CD14-positive monocyte (primary cell): ENCODE data around the gene BAIAP2L1. TPM values are rescaled to one million over a fixed set of nuclear protein-coding genes. Genes with fewer than 3 reads are reported as not detected.
A peak's percentile ranks its signal among the peaks of the same experiment; 100 is the strongest.
"Not testable (repeated sequence)": the region's sequence is repeated elsewhere in the genome, so short reads cannot be mapped to it uniquely, and the experiment has no call there.

ENCODE experiments used
- DNase-seq, 3 donors: peaks; one replicate each; pipeline ENCODE4 v3.0.0-alpha.2; 2011 to 2022
- H2AFZ ChIP-seq: 2 replicates; pipeline ENCODE4 v1.6.0; 2012; ENCODE audit warnings: mild to moderate bottlenecking, low read depth, low read length, inconsistent platforms; ENCODE audit not compliant: insufficient read depth, poor library complexity, severe bottlenecking
- H3K27ac ChIP-seq, 2 donors: 1 replicate in 1 of 2; 2 replicates in 1 of 2; pipeline ENCODE4 v1.5.1; 2012 to 2013; ENCODE audit warnings: low read length in 2 of 2, control low read depth in 1 of 2, inconsistent platforms in 1 of 2, low read depth in 1 of 2, mild to moderate bottlenecking in 1 of 2
- H3K27me3 ChIP-seq, 2 donors: one replicate each; pipeline versions ENCODE4 v1.6.0 to v1.6.1; 2011 to 2013; ENCODE audit warnings: low read length in 2 of 2; ENCODE audit not compliant: control insufficient read depth in 2 of 2, insufficient read depth in 2 of 2
- H3K36me3 ChIP-seq, 2 donors: replicated peaks in 1 of 2; 1 replicate in 1 of 2; 2 replicates in 1 of 2; pipeline versions ENCODE4 v1.5.1 to v1.6.1; 2012 to 2013; ENCODE audit warnings: low read length in 2 of 2, control low read depth in 1 of 2, inconsistent platforms in 1 of 2, mild to moderate bottlenecking in 1 of 2; ENCODE audit not compliant: insufficient read depth in 2 of 2, control insufficient read depth in 1 of 2
- H3K4me1 ChIP-seq, 2 donors: 1 replicate in 1 of 2; 2 replicates in 1 of 2; pipeline versions ENCODE4 v1.5.1 to v1.6.1; 2012 to 2013; ENCODE audit warnings: low read length in 2 of 2, control low read depth in 1 of 2, inconsistent platforms in 1 of 2, mild to moderate bottlenecking in 1 of 2, moderate library complexity in 1 of 2; ENCODE audit not compliant: insufficient read depth in 2 of 2, control insufficient read depth in 1 of 2
- H3K4me2 ChIP-seq: replicated peaks from 2 replicates; pipeline ENCODE3; 2012; ENCODE audit warnings: low read length, moderate library complexity, mild to moderate bottlenecking; ENCODE audit not compliant: poor library complexity, severe bottlenecking; ENCODE audit errors: extremely low read depth
- H3K4me3 ChIP-seq, 3 experiments: fragments of 200-600 bp in 1 of 3; sonication (generic) in 1 of 3; replicated peaks in 1 of 3; 1 replicate in 2 of 3; 2 replicates in 1 of 3; pipeline ENCODE4 v1.5.1; 2011 to 2013; ENCODE audit warnings: low read length in 3 of 3, mild to moderate bottlenecking in 3 of 3, control low read depth in 2 of 3, low read depth in 2 of 3, inconsistent platforms in 1 of 3, moderate library complexity in 1 of 3
- H3K79me2 ChIP-seq: 2 replicates; pipeline ENCODE4 v1.6.0; 2012; ENCODE audit warnings: mild to moderate bottlenecking, control low read depth, inconsistent platforms, low read length, moderate library complexity; ENCODE audit not compliant: insufficient read depth
- H3K9ac ChIP-seq: 2 replicates; pipeline ENCODE4 v1.6.0; 2017; ENCODE audit warnings: low read length, mild to moderate bottlenecking; ENCODE audit not compliant: insufficient read depth, poor library complexity, severe bottlenecking
- H3K9me3 ChIP-seq, 2 donors: replicated peaks in 1 of 2; 1 replicate in 1 of 2; 2 replicates in 1 of 2; pipeline versions ENCODE4 v1.5.1 to v1.6.1; 2012 to 2013; ENCODE audit warnings: low read length in 2 of 2, control low read depth in 1 of 2; ENCODE audit not compliant: control insufficient read depth in 1 of 2, insufficient read depth in 1 of 2
- H4K20me1 ChIP-seq: 2 replicates; pipeline ENCODE4 v1.6.0; 2012; ENCODE audit warnings: mild to moderate bottlenecking, low read length, control low read depth, moderate library complexity; ENCODE audit not compliant: insufficient read depth
- H3K27ac Mint-ChIP-seq, 7 donors: one replicate each; pipeline ENCODE4 v1.8.0; 2020; ENCODE audit warnings: mild to moderate bottlenecking in 7 of 7, mixed read lengths in 7 of 7, moderate library complexity in 6 of 7, inconsistent platforms in 2 of 7
- H3K27me3 Mint-ChIP-seq, 3 donors: one replicate each; pipeline ENCODE4 v1.8.0; 2021 to 2022; ENCODE audit warnings: low read depth in 3 of 3, mild to moderate bottlenecking in 3 of 3, mixed read lengths in 3 of 3, moderate library complexity in 3 of 3, inconsistent platforms in 1 of 3
- H3K36me3 Mint-ChIP-seq, 2 donors: one replicate each; pipeline ENCODE4 v1.8.0; 2020; ENCODE audit warnings: mixed read lengths in 2 of 2, inconsistent platforms in 1 of 2, mild to moderate bottlenecking in 1 of 2
- H3K4me1 Mint-ChIP-seq: one replicate; pipeline ENCODE4 v1.8.0; 2020; ENCODE audit warnings: mild to moderate bottlenecking, mixed read lengths
- H3K4me3 Mint-ChIP-seq, 2 donors: one replicate each; pipeline ENCODE4 v1.8.0; 2020; ENCODE audit warnings: mild to moderate bottlenecking in 2 of 2, mixed read lengths in 2 of 2, moderate library complexity in 1 of 2
- H3K9me3 Mint-ChIP-seq, 7 donors: one replicate each; pipeline ENCODE4 v1.8.0; 2020 to 2022; ENCODE audit warnings: mixed read lengths in 7 of 7, mild to moderate bottlenecking in 6 of 7, moderate library complexity in 6 of 7, inconsistent platforms in 2 of 7
- WGBS: methylation state at CpG from one replicate; pipeline ENCODE4 v1.1.5; 2013; ENCODE audit warnings: missing lambda C conversion rate; ENCODE audit not compliant: insufficient coverage; 5-methylcytosine and 5-hydroxymethylcytosine counted together
- intact Hi-C, 2 donors: fragments of 100-400 bp; cut with micrococcal nuclease; formaldehyde crosslinking; loops; one replicate each; pipeline versions ENCODE4 v1.15.0 to v1.15.1; 2023
- polyA plus RNA-seq, 3 donors: library from polyadenylated mRNA; depleted of rRNA in 1 of 3; unstranded in 2 of 3; stranded (reverse) in 1 of 3; fragments of 300-500 nt in 2 of 3; fragments of >200 nt in 1 of 3; fragmentation: Illumina TruSeq in 2 of 3; gene quantifications; 1 replicate in 2 of 3; 2 replicates in 1 of 3; pipeline ENCODE4 v1.2.3, GENCODE V29; 2012 to 2021
- TF ChIP-seq, protein P1 (sequence below): fragments of 200-600 bp; IDR thresholded peaks from one replicate; pipeline ENCODE4 v1.8.0; 2022; ENCODE audit warnings: antibody characterized with exemption, mild to moderate bottlenecking

BAIAP2L1 gene
- polyA plus RNA-seq, 3 donors, result 0.17 to 0.52 TPM; not detected in 1

DNA sequence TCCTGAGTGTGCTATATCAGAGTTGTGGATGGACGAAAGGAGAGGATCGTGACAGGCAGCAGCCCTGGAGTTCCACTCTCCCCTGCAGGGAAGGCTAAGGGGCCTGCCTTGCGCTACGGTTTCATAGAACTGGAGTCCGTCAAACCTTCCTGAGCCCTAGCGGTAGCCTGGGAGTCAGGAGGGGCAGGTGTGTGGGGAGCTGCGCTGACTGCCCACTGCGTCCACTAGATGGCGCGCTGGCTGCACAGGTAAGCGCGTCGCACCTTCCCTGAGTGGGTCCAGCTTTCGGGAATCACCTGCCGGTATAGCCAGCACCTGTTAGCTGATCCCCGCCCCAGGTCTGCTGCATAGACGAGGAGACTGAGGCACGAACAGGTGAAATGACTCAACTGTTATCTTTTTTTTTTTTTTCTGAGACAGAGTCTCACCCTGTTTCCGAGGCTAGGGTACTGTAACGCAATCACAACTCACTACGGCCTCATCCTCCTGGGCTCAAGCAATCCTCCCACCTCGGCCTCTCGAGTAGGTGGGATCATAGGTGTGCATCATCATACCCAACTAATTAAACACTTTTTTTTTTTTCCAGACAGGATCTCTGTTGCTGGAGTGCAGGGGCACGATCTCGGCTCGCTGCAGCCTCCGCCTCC, 20.2 kb upstream of the BAIAP2L1 start:
- Mint-ChIP-seq H3K4me1 (peaks cover 13% of the 10 kb centered on the region), H3K4me3 (no peak overlapping the region), H3K9me3 (peaks cover 0 to 7% (median 0%) of the 10 kb centered on the region in 7 donors), H3K27me3 (peaks cover 11 to 15% (median 13%) of the 10 kb centered on the region in 3 donors), H3K27ac (no peak overlapping the region), H3K36me3 (no peaks in the 10 kb centered on the region)
- WGBS, result 14% methylated on average over 16 of the region's 27 CpGs
- peak in 1 of 3 donors; percentile 15 for DNase-seq
- Histone ChIP-seq H3K36me3 (no peaks in the 10 kb centered on the region), H3K9ac (no peak overlapping the region), H3K4me3 (no peak overlapping the region), H3K27ac (no peak overlapping the region), H3K4me2 (no peak overlapping the region), H2AFZ (no peak overlapping the region), H3K4me1 (peaks cover 3 to 4% of the 10 kb centered on the region in 2 donors), H4K20me1 (no peaks in the 10 kb centered on the region), H3K27me3 (no peaks in the 10 kb centered on the region), H3K79me2 (no peaks in the 10 kb centered on the region), H3K9me3 (peaks cover 0 to 3% of the 10 kb centered on the region in 2 donors)
- intact Hi-C loops, result no loop called here
- TF ChIP-seq, protein P1, sequence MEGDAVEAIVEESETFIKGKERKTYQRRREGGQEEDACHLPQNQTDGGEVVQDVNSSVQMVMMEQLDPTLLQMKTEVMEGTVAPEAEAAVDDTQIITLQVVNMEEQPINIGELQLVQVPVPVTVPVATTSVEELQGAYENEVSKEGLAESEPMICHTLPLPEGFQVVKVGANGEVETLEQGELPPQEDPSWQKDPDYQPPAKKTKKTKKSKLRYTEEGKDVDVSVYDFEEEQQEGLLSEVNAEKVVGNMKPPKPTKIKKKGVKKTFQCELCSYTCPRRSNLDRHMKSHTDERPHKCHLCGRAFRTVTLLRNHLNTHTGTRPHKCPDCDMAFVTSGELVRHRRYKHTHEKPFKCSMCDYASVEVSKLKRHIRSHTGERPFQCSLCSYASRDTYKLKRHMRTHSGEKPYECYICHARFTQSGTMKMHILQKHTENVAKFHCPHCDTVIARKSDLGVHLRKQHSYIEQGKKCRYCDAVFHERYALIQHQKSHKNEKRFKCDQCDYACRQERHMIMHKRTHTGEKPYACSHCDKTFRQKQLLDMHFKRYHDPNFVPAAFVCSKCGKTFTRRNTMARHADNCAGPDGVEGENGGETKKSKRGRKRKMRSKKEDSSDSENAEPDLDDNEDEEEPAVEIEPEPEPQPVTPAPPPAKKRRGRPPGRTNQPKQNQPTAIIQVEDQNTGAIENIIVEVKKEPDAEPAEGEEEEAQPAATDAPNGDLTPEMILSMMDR, result peak; percentile 78

DNA sequence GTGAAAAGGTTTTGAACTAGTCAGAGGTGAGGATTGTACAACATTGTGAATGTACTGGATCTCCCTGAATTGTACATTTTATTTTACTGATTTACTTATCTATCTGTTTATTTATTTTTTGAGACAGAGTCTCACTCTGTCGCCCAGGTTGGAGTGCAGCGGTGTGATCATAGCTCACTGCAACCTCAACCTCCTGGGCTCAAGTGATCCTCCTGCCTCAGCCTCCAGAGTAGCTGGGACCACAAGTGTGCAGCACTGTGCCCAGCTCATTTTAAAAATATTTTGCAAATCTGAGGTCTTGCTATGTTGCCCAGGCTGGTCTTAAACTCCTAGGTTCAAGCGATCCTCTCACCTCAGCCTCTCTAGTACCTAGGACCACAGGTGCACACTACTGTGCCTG, 19.1 kb upstream of the BAIAP2L1 start:
- H3K4me2 ChIP-seq, H3K9ac ChIP-seq: not testable (repeated sequence)
- H3K4me1 Mint-ChIP-seq, result peaks cover 13% of the 10 kb centered on the region

DNA sequence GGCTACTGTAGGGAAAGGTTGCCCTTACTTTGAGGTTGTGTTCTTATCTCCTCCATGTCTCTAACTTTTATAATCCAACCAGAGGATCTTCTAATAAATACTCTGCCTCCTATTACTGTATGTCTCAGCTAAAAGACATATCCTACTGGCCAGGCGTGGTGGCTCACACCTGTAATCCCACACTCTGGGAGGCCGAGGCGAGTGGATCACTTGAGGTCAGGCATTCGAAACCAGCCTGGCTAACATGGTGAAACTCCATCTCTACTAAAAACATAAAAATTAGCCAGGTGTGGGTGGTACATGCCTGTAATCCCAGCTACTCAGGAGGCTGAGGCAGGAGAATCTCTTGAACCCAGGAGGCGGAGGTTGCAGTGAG, 18.4 kb upstream of the BAIAP2L1 start:
- H3K27ac ChIP-seq, H3K27me3 ChIP-seq, H3K9ac ChIP-seq, H3K36me3 Mint-ChIP-seq, intact Hi-C loops, H3K9me3 ChIP-seq, H3K4me2 ChIP-seq, DNase-seq, H3K79me2 ChIP-seq, H3K9me3 Mint-ChIP-seq, H3K36me3 ChIP-seq, H4K20me1 ChIP-seq, H2AFZ ChIP-seq, H3K4me3 ChIP-seq, H3K4me3 Mint-ChIP-seq, H3K4me1 ChIP-seq: not testable (repeated sequence)
- 100% methylated on average over 3 of the region's 5 CpGs for WGBS
- H3K27ac Mint-ChIP-seq, result peak overlapping the region in 2 of 7 donors; percentile 14 to 47
- peaks cover 6 to 11% (median 11%) of the 10 kb centered on the region in 3 donors for H3K27me3 Mint-ChIP-seq
- peaks cover 13% of the 10 kb centered on the region for H3K4me1 Mint-ChIP-seq

More for the DNA sequence above, 19.1 kb upstream of the BAIAP2L1 start:
- H3K36me3 Mint-ChIP-seq, H3K4me3 Mint-ChIP-seq, H3K9me3 Mint-ChIP-seq, H3K4me3 ChIP-seq, intact Hi-C loops, H3K27me3 ChIP-seq, H3K36me3 ChIP-seq, H2AFZ ChIP-seq, H3K9me3 ChIP-seq, H3K27ac Mint-ChIP-seq, H3K4me1 ChIP-seq, DNase-seq, H3K27ac ChIP-seq, H4K20me1 ChIP-seq, H3K79me2 ChIP-seq: not testable (repeated sequence)
- WGBS, result 89% methylated on average over 3 of the region's 3 CpGs
- peaks cover 11% of the 10 kb centered on the region in 3 donors for H3K27me3 Mint-ChIP-seq
